ENCODE measurements around the gene SHROOM3. TPM values are rescaled to one million over a fixed set of nuclear protein-coding genes. Genes with fewer than 3 reads are reported as not detected.
A peak's percentile ranks its signal among the peaks of the same experiment; 100 is the strongest.

SHROOM3 gene
- total RNA-seq, 6 donors from 2014 or later = 62.3 to 216 (median 116) TPM

DNA sequence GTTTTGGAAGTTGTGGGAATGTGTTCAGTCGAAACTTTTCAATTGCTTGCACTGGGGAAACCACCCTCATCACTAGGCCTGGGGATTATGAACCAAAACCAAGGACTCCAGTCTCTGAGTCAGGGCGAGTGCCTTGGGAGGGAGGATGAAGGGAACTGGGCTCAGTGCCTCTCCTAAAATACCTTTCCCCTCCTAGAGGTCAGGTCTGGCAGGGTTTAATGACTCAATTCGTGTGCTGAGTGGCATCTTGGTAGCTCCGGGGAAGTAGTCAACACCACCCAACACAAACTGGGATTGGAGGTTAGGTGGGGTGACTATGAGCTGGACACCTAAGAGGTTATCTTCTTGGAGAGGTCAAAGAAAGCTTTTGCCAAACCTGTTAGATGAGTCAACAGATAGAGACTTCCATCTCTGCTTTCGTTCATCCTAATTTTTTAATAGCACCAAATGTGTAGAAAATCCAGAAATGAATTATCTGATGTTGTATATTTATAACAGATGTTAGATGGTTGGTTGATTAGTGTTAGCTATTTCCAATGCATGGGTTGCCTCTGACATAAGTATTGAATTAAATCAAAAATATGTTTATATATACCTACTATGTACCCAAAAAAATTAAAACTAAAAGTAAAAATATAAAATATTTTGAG is 202.8 kb downstream of the SHROOM3 start:
- WGBS, 2 donors = 75 to 81% methylated on average over 5 of the region's 5 CpGs
- peaks cover 17 to 39% (median 26%) of the 10 kb centered on the region in 4 donors for H3K4me1 ChIP-seq
- DNase-seq (no peak), ATAC-seq (ENCODE audit: low FRiP score in 2 of 2) (no peak)
- no peak overlapping the region for H3K27ac ChIP-seq
- no peak overlapping the region for H3K4me3 ChIP-seq
- no peaks in the 10 kb centered on the region for H3K36me3 ChIP-seq
- TF ChIP-seq POLR2AphosphoS5 (IDR thresholded peaks at IDR 0.05) = no peak
- TF ChIP-seq EP300 (IDR thresholded peaks at IDR 0.05) = no peak
- no peak for TF ChIP-seq POLR2A (IDR thresholded peaks at IDR 0.05)
- TF ChIP-seq, protein P1, sequence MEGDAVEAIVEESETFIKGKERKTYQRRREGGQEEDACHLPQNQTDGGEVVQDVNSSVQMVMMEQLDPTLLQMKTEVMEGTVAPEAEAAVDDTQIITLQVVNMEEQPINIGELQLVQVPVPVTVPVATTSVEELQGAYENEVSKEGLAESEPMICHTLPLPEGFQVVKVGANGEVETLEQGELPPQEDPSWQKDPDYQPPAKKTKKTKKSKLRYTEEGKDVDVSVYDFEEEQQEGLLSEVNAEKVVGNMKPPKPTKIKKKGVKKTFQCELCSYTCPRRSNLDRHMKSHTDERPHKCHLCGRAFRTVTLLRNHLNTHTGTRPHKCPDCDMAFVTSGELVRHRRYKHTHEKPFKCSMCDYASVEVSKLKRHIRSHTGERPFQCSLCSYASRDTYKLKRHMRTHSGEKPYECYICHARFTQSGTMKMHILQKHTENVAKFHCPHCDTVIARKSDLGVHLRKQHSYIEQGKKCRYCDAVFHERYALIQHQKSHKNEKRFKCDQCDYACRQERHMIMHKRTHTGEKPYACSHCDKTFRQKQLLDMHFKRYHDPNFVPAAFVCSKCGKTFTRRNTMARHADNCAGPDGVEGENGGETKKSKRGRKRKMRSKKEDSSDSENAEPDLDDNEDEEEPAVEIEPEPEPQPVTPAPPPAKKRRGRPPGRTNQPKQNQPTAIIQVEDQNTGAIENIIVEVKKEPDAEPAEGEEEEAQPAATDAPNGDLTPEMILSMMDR (IDR thresholded peaks at IDR 0.05) = no peak
- no peaks in the 10 kb centered on the region for H3K27me3 ChIP-seq
- H3K9me3 ChIP-seq = no peaks in the 10 kb centered on the region

DNA sequence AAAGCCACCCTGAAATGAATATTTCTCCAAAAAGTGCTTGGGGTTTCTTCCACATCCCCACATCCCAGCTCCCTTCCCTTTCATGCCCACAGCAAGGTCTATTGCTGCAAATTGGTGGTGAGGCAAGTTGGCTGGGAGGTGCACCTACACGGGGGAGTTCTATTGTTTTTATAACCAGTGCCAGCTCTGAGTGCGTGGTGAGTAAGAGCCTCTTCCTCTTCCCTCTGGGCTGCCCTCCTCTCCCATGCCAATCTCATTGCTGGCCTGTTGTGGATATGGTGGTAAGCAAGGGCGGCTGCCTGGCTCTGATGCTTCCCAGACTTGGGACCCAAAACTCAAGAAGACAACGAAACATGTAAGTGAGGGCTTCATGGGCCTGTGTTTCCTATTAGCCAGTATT is 204.3 kb downstream of the SHROOM3 start:
- no peak for ATAC-seq (ENCODE audit: low FRiP score in 2 of 2)
- Histone ChIP-seq H3K36me3 (no peaks in the 10 kb centered on the region), H3K4me3 (no peak overlapping the region), H3K9me3 (no peaks in the 10 kb centered on the region), H3K27ac (peak overlapping the region in 1 of 4 donors; percentile 53), H3K4me1 (peaks cover 12 to 33% (median 22%) of the 10 kb centered on the region in 4 donors), H3K27me3 (no peaks in the 10 kb centered on the region)
- TF ChIP-seq POLR2AphosphoS5 (IDR thresholded peaks at IDR 0.05) = no peak
- TF ChIP-seq EP300 (IDR thresholded peaks at IDR 0.05) = no peak
- no peak for TF ChIP-seq POLR2A (IDR thresholded peaks at IDR 0.05)
- TF ChIP-seq, protein P1 (IDR thresholded peaks at IDR 0.05) = no peak
- peak in 1 of 2 donors; percentile 31 for DNase-seq
- WGBS, 2 donors = 63 to 64% methylated on average over 4 of the region's 4 CpGs

DNA sequence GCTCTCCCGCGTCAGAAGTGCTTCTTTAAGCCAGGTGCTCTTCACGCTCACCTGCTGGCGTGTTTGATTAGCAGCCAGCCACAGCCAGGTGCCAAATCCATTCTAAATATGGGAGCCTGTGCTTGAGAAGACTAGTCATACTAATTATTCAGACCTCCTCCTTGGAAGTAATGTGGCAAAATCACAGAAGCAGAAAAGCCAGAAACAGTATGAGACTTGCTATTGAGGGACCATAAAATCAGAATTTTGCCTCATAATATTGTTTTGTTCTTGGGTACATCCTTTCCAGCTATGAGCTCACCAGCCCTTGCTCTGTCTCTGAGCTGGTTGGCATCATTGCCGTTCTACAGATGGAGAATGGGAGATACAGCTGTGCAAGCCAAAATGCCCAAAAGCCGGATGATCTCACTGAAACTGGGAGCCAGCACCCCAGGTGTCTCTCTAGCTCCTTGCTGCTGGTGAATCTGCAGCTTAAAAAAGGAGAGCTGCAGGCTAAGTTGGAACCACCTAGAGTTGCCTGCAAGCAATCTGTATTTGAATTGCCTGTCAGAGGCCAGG is 205.4 kb downstream of the SHROOM3 start:
- TF ChIP-seq, protein P1 (IDR thresholded peaks at IDR 0.05) = peak in 1 of 6 experiments; percentile 14
- TF ChIP-seq POLR2A (IDR thresholded peaks at IDR 0.05) = peak in 1 of 4 donors; percentile 15
- TF ChIP-seq EP300 (IDR thresholded peaks at IDR 0.05) = peak in 1 of 4 donors; percentile 5
- peak; percentile 18 to 39 for TF ChIP-seq POLR2AphosphoS5 (IDR thresholded peaks at IDR 0.05)
- peak in 1 of 2 donors; percentile 84 for DNase-seq
- peak; percentile 47 to 74 for ATAC-seq (ENCODE audit: low FRiP score in 2 of 2)
- Histone ChIP-seq H3K27me3 (no peaks in the 10 kb centered on the region), H3K4me3 (no peak overlapping the region), H3K36me3 (no peaks in the 10 kb centered on the region), H3K9me3 (no peaks in the 10 kb centered on the region), H3K27ac (peak overlapping the region in 3 of 4 donors; percentile 26 to 65 (median 53)), H3K4me1 (peaks cover 5 to 25% (median 16%) of the 10 kb centered on the region in 4 donors)
- WGBS, 2 donors = 64 to 67% methylated on average over 6 of the region's 6 CpGs

DNA sequence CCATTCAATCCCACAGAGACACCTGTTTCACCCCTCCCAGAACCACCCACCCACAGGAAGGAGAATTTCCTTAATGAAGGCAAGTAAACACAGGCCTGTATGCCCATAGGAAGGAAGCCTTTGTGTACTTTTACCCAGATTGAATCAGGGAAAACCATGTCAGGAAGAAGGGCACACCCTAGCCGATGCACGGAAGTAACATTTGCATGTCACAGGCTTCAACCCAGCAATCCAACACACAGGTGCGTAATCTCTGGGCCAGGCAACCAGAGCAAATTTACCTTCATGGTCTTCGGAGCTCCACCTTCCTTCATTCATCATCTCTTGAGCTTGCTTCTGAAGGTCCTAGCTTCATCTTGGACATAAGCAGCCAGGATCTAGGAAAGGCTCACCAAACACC is 206.3 kb downstream of the SHROOM3 start:
- H3K27me3 ChIP-seq = no peaks in the 10 kb centered on the region
- H3K4me3 ChIP-seq = no peak overlapping the region
- ATAC-seq (ENCODE audit: low FRiP score in 2 of 2) (no peak), DNase-seq (no peak)
- peaks cover 5 to 25% (median 14%) of the 10 kb centered on the region in 4 donors for H3K4me1 ChIP-seq
- H3K36me3 ChIP-seq = no peaks in the 10 kb centered on the region
- H3K9me3 ChIP-seq = no peaks in the 10 kb centered on the region
- no peak overlapping the region for H3K27ac ChIP-seq
- WGBS, 2 donors = 63 to 81% methylated on average over 4 of the region's 4 CpGs
- TF ChIP-seq EP300 (IDR thresholded peaks at IDR 0.05) (no peak), POLR2A (IDR thresholded peaks at IDR 0.05) (no peak), POLR2AphosphoS5 (IDR thresholded peaks at IDR 0.05) (peak in 1 of 2 donors; percentile 31)
- TF ChIP-seq, protein P1 (IDR thresholded peaks at IDR 0.05) = no peak
